Loucy (cell line): ENCODE data around the gene HLA-A.

Source experiments
- H2AFZ ChIP-seq: fragments of 200-600 bp; sonication (generic); 2 replicates; pipeline ENCODE4 v1.6.0; 2016; ENCODE audit warnings: antibody characterized with exemption, mild to moderate bottlenecking, low read length, moderate library complexity
- H3F3A ChIP-seq: fragments of 200-600 bp; 2 replicates; pipeline ENCODE4 v1.6.0; 2016; ENCODE audit warnings: antibody characterized with exemption, low read depth, mild to moderate bottlenecking
- H3K27me3 ChIP-seq: fragments of 200-600 bp; sonication (generic); 2 replicates; pipeline ENCODE4 v1.6.1; 2014; ENCODE audit warnings: low read length, mild to moderate bottlenecking; ENCODE audit not compliant: insufficient read depth, poor library complexity, severe bottlenecking
- H3K36me3 ChIP-seq: fragments of 200-600 bp; sonication (generic); 2 replicates; pipeline ENCODE4 v1.6.1; 2016; ENCODE audit warnings: low read length; ENCODE audit not compliant: insufficient read depth
- H3K4me1 ChIP-seq: fragments of 200-600 bp; sonication (generic); 2 replicates; pipeline ENCODE4 v1.5.1; 2014; ENCODE audit warnings: low read length, mild to moderate bottlenecking; ENCODE audit not compliant: insufficient read depth, poor library complexity, severe bottlenecking
- H3K4me2 ChIP-seq: fragments of 200-600 bp; sonication (generic); 2 replicates; pipeline ENCODE4 v1.6.0; 2014; ENCODE audit warnings: antibody characterized with exemption, low read length, low read depth, mild to moderate bottlenecking; ENCODE audit not compliant: poor library complexity, severe bottlenecking
- H3K4me3 ChIP-seq: fragments of 200-600 bp; sonication (generic); 2 replicates; pipeline ENCODE4 v1.5.1; 2014; ENCODE audit warnings: low read length, mild to moderate bottlenecking, mixed read lengths; ENCODE audit not compliant: poor library complexity, severe bottlenecking
- H3K79me2 ChIP-seq: fragments of 200-600 bp; sonication (generic); 2 replicates; pipeline ENCODE4 v1.6.1; 2014; ENCODE audit warnings: low read length; ENCODE audit not compliant: insufficient read depth
- H3K9ac ChIP-seq: fragments of 200-600 bp; sonication (generic); 2 replicates; pipeline ENCODE4 v1.6.0; 2014; ENCODE audit warnings: mild to moderate bottlenecking, low read depth, low read length, moderate library complexity; ENCODE audit not compliant: poor library complexity, severe bottlenecking
- H3K9me2 ChIP-seq: fragments of 200-600 bp; sonication (generic); replicated peaks from 2 replicates; pipeline ENCODE4 v1.6.1; 2016; ENCODE audit warnings: low read depth, low read length, mixed read lengths
- H3K9me3 ChIP-seq: fragments of 200-600 bp; sonication (generic); 2 replicates; pipeline ENCODE4 v1.6.1; 2014; ENCODE audit warnings: mild to moderate bottlenecking, antibody characterized with exemption, low read length, low read depth; ENCODE audit not compliant: insufficient read depth
- H4K20me1 ChIP-seq: fragments of 200-600 bp; sonication (generic); 2 replicates; pipeline ENCODE4 v1.6.0; 2014; ENCODE audit warnings: antibody characterized with exemption, low read length, mild to moderate bottlenecking; ENCODE audit not compliant: insufficient read depth, poor library complexity, severe bottlenecking
- CTCF ChIP-seq: fragments of 200-600 bp; sonication (generic); conservative IDR thresholded peaks from 2 replicates; pipeline ENCODE4 v1.5.1; 2014; ENCODE audit warnings: mild to moderate bottlenecking, antibody characterized with exemption, low read length
- EZH2phosphoT487 ChIP-seq: fragments of 200-600 bp; IDR thresholded peaks from 2 replicates; pipeline ENCODE4 v1.6.1; 2018; ENCODE audit warnings: antibody characterized with exemption, mild to moderate bottlenecking, moderate library complexity, borderline replicate concordance

Gene HLA-A

DNA sequence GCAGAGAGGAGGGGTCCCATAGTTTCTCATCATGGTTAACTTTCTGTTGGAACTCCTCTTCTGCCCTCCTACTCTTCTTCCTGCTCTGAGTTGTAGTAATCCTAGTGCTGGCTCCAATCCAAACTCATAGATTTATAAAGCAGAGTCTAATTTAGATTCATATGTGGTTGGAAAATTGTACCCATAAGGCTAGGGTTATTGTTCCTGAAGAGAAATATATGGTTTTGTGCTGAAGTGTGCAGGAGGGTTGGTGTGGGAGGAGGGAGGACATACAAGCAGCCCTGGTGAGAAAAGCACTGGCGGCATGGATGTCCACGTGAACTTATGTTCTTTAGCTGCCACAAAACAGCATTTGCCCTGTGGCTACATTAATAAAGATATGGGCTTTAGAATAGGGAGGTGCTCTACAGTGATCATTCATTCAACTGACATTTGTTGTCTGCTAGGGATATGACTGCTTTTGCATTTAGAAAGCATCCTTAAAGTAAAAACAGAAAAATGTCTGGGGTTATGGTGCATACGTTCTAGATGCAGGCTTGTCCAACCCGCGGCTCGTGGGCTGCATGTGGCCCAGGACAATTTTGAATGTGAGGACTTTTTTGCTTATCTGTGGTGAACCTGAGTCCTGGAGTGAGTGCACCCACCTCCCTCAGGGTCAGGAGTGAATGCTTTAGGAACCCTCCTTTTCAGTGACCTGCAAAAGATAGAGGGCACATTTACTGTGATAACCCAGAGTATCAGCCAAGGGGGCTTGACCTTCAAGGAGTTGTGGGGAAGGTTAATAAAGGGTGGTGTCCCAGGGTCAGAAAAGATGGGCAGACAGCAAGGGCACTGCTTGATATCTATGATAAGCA is 4.1 kb downstream of the HLA-A start:
- TF ChIP-seq EZH2phosphoT487 (no peak), CTCF (no peak)
- H3K4me3 ChIP-seq: peak overlapping the region; percentile 79
- no peaks in the 10 kb centered on the region; the same call in 1 of the 2 replicates for H3F3A ChIP-seq
- H3K27me3 ChIP-seq: peaks cover 6% of the 10 kb centered on the region
- H3K4me2 ChIP-seq: peak overlapping the region; percentile 99
- peaks cover 31% of the 10 kb centered on the region; the same call in 1 of the 2 replicates for H3K36me3 ChIP-seq
- no peaks in the 10 kb centered on the region for H3K9me2 ChIP-seq
- peaks cover 54% of the 10 kb centered on the region for H4K20me1 ChIP-seq
- no peaks in the 10 kb centered on the region for H3K9me3 ChIP-seq
- H3K9ac ChIP-seq: no peak overlapping the region
- peaks cover 53% of the 10 kb centered on the region for H3K79me2 ChIP-seq
- no peak overlapping the region for H2AFZ ChIP-seq
- H3K4me1 ChIP-seq: peaks cover 30% of the 10 kb centered on the region

- peak overlapping the region; percentile 43 for H3K4me2 ChIP-seq
- no peaks in the 10 kb centered on the region; the same call in 1 of the 2 replicates for H3F3A ChIP-seq
- no peak overlapping the region for H2AFZ ChIP-seq
- no peaks in the 10 kb centered on the region for H3K9me2 ChIP-seq
- H3K36me3 ChIP-seq: peaks cover 31% of the 10 kb centered on the region; the same call in 1 of the 2 replicates
- no peaks in the 10 kb centered on the region for H3K9me3 ChIP-seq
- H3K27me3 ChIP-seq: peaks cover 6% of the 10 kb centered on the region
- H4K20me1 ChIP-seq: peaks cover 54% of the 10 kb centered on the region
- no peak overlapping the region for H3K4me3 ChIP-seq
- peaks cover 24% of the 10 kb centered on the region for H3K4me1 ChIP-seq
- H3K79me2 ChIP-seq: peaks cover 44% of the 10 kb centered on the region
- H3K9ac ChIP-seq: no peak overlapping the region
- TF ChIP-seq EZH2phosphoT487 (no peak), CTCF (no peak)
These were observed 5.0 kb downstream of the HLA-A start for GRCh38 chr6:29947077-29947980.

DNA sequence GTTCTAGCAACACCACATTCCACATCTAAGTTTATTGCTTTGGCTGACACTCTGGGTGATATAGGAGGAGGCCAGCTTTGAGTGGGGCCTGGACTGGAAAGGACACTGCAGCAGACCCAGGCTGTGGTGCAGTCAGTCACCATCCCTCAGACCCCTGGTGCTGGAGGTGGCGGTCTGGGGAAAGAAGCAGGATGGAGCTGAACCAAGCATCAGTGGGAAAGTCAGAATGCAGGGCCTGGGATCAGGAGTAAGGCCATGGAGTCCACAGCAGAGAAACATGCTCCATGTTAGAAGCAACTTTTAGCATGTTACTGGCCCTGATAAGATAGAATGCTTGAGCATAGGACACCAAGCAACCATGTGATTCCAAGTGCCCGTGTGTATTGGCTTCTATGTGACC is 5.9 kb downstream of the HLA-A start:
- Histone ChIP-seq H4K20me1 (peaks cover 45% of the 10 kb centered on the region), H3K4me3 (no peak overlapping the region), H3K9me2 (no peaks in the 10 kb centered on the region), H3F3A (no peaks in the 10 kb centered on the region; the same call in 1 of the 2 replicates), H3K4me2 (no peak overlapping the region), H3K9ac (no peak overlapping the region), H3K79me2 (peaks cover 35% of the 10 kb centered on the region), H3K36me3 (peaks cover 31% of the 10 kb centered on the region; the same call in 1 of the 2 replicates), H3K9me3 (no peaks in the 10 kb centered on the region), H2AFZ (no peak overlapping the region), H3K4me1 (peaks cover 24% of the 10 kb centered on the region), H3K27me3 (no peaks in the 10 kb centered on the region)
- TF ChIP-seq EZH2phosphoT487 (no peak), CTCF (no peak)
